KBM-7 (cell line): ENCODE measurements around the gene ESR1.
A peak's percentile ranks its signal among the peaks of the same experiment; 100 is the strongest.
"Not testable (repeated sequence)": the region's sequence is repeated elsewhere in the genome, so short reads cannot be mapped to it uniquely, and the experiment has no call there.

ENCODE experiments used
- DNase-seq: peaks from one replicate; pipeline ENCODE4 v3.0.0-alpha.2; 2015
- in situ Hi-C: fragments of 300-500 bp; cut with MboI; formaldehyde crosslinking; loops from 2 replicates; pipeline ENCODE4 v1.14.3; 2020; ENCODE audit warnings: low sequenced_read_pairs, low pct_unique_long_range_greater_than_20kb, mixed read lengths

The ESR1 gene

DNA sequence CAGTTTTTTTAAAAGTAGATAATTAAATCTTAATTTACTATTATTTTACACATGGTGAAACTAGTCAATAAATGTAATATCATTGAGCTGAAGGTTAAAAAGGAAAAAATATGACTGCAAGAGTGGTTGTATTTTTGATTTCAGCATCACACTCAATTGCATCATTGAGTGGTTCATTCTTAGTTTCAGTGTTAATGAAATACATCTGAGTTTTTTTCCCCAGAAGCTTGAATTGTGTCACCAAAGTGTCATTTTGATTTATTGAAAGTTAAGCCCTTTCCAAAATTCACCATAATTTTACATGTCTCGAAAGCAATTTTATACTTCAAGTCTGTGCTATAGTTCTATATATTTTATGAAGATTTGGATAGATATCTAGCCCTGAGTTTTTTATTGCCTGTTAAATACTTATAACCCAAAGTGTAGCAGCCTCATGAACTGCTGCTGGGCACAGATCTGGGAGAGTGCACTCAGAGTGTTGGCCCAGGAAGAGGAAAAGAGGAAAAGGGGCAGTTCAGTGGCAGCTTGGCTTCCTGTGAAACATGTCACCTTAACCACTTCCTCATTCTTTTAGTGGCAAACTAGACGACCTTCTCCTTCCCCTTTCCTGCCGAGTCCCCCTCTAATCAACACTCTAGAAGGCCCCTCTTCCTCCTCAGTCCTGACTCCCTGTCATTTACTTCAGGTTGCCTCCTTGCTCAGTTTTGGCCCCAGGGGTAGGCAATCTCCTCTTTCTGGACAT is 140.7 kb downstream of the ESR1 start:
- peak; percentile 77 for DNase-seq
- in situ Hi-C loops: no loop called here

DNA sequence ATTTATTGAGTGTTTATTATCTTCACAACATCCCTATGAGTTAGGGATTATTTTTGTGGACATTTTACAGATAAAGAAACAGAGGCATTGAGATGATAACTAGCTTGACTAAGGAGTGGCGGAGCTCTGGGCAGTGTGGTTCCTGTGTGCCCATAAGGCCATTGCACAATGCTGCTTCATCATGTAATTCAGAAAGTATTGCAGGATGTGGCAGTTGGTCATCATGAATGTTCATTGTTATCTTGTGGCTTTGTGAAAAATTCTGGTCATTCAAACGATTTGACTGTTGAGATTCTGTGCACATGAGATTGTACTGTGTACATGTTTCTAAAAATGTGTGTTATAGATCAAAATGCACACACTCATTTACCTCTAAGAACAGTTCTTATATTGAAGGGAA is 150.8 kb downstream of the ESR1 start:
- no peak for DNase-seq
- in situ Hi-C loops: no loop called here

DNA sequence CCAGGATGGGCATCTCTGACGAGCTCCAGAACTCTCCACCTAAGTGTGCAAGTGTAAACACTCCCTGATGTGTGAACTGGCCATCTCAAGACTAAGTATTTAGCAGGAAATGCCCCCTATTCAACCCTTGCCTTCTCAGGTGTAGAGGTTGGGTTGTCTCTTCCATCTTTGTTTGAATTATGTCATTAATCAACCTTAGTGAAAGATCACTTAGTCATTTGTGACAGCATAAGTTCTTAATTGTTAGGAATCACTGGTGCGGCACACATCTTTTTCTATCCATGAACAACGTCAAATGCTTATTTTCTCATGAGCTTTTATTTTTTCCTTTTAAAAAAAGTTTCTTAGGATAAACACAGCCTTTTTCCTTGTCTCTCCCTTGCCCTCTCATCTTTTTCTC is 151.6 kb downstream of the ESR1 start:
- in situ Hi-C loops: no loop called here

DNA sequence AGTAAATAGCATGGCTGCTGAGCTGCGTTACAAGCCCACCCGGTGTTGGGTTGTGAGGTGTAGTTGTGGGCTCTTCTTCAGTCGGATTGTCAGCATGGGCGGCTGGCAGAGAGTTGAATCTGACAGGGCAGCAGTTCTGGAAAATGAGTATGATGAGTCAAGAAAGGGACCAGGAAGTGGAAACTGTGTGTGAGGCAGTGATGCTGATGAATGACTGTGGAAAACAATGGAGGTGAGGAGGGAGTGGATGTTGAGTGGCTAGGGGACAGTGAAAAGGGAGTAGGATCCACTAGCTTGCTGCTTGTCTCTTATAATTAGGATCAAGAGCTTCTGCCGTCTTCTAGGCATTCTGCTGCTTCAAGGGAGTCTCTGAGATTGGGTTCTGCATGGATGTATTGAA is 154.3 kb downstream of the ESR1 start:
- DNase-seq: no peak

More for the DNA sequence above, 151.6 kb downstream of the ESR1 start:
- no peak for DNase-seq

GRCh38 chr6:151962246-151962846 is 154.9 kb downstream of the ESR1 start:
- in situ Hi-C loops: no loop called here
- DNase-seq: peak; percentile 62

More for the DNA sequence above, 154.3 kb downstream of the ESR1 start:
- in situ Hi-C loops: no loop called here

DNA sequence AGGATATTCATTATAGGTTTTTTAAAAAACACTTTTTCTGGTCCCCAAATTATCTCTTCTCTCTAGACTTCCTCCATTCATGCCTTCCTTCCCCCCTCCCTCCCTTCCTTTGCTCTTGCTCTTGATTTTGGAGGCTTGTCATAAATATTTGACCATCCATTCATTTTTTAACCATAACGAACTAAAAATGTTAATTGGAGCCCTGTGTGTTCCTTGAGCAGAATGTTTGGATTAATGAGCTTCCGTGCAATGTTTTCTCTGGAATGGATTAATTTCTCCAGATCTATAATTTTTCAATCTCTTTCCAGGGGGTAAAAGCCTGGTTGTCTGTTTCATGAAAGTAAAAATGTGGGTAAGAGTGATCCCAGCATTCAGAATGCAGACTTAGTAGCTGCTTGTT is 155.5 kb downstream of the ESR1 start:
- in situ Hi-C loops: no loop called here
- DNase-seq: no peak

- in situ Hi-C loops, DNase-seq: not testable (repeated sequence)
Measured at GRCh38 chr6:151964412-151964811, 156.9 kb downstream of the ESR1 start.

GRCh38 chr6:151974061-151974617 is 166.7 kb downstream of the ESR1 start:
- in situ Hi-C loops: no loop called here
- DNase-seq: no peak

DNA sequence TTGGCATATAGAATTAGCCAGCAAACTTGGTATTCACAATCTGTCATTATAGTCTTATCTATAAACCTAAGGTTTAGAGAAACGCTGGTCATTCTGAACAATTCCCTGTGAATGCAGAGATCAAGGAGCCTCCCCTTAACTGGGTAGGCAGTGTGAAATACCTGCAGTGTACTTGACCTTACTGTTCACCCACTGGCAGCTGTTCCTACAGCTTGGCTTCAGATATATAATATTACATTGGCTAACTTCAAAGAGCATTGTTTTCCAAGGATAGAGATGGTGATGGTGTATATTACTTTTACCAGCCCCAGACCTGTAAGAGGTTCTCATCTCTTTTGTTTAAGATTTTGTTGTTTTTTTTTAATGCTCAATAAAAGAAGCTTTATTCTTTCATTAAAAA is 168.3 kb downstream of the ESR1 start:
- no peak for DNase-seq
- in situ Hi-C loops: no loop called here

GRCh38 chr6:151988199-151988598 is 180.7 kb downstream of the ESR1 start:
- DNase-seq, in situ Hi-C loops: not testable (repeated sequence)

DNA sequence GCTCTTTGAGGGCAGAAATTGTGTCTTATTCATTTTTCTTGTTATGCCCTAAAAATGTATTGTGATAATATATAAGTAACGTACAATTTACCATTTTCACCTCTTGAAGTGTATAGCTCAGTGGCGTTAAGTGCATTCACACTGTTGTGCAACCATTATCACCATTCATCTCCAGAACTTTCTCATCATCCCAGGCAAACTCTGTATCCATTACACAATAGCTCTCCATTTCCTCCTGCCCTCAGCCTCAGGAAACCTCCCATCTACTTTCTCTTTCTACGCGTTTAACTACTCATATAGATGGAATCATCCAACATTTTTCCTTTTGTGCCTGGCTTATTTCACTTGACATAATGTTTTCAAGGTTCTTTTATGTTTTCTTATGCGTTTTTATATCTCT is 184.6 kb downstream of the ESR1 start:
- DNase-seq: no peak
- in situ Hi-C loops: no loop called here

DNA sequence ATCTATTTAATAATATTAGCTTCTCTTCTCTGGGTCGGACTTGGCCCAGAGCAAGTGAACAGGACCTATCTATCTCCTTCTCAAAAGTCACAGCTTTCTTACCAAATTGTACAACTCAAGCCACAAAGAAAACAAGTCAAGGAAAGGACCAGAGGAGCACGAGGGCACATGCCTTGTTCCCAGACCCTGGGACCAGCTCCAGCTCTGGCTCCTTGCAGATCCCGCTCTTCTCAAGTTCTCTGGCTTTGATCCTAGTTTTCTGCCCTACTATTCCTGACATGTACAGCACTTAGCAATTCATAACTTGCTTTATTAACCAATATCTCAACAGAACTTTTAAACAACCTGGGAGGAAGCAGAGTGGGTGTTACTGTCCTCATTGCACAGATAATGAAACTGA is 185.9 kb downstream of the ESR1 start:
- in situ Hi-C loops: no loop called here

DNA sequence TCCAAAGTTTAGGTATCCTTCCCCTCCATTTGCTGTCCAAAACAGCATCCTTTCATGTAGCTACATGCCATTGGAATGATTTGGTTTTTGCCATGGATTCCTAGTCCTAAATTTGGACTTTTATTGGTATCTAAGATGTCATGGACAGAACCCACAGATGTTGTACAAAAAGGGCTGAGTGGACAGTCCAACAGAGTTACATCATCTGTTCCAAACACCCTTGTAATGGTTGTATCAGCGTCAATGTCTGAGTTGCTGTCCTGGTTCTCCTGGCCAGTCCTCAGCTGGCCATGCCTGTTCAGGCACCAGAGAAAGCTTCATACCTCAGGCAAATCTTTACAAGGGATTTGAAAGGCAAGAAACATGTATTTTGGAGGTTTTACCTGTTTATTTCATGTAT is 191.3 kb downstream of the ESR1 start:
- in situ Hi-C loops: no loop called here

More for the DNA sequence above, 185.9 kb downstream of the ESR1 start:
- DNase-seq: no peak

GRCh38 chr6:151999194-151999593 is 191.7 kb downstream of the ESR1 start:
- in situ Hi-C loops: no loop called here
- no peak for DNase-seq

More for the DNA sequence above, 191.3 kb downstream of the ESR1 start:
- DNase-seq: no peak

GRCh38 chr6:152001408-152001807 is 193.9 kb downstream of the ESR1 start:
- no peak for DNase-seq
- in situ Hi-C loops: no loop called here

GRCh38 chr6:152002306-152002705 is 194.8 kb downstream of the ESR1 start:
- no peak for DNase-seq
- in situ Hi-C loops: no loop called here

GRCh38 chr6:152004036-152004566 is 196.6 kb downstream of the ESR1 start:
- in situ Hi-C loops: no loop called here
- no peak for DNase-seq

DNA sequence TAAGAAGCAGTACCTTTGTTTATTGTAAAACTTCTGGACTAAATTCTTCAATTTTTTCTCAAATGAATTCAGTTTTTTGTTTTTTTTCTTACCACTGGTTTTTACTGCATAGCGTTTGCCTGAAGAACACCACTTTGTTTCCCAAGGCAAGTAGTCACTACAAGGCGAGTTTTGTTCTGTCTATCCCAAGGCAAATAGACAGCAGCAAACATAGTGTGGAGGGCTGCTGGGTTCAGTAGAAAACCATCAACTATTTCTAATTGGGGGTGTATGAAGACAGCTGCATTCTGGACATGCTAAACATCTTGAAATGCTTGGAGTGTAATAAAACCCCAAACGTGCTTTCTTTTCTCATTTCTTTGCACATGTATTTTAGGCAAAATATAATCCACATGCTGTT is 197.4 kb downstream of the ESR1 start:
- no peak for DNase-seq
- in situ Hi-C loops: no loop called here

- DNase-seq: no peak
Measured at GRCh38 chr6:152008779-152009178, 201.3 kb downstream of the ESR1 start.

GRCh38 chr6:152012227-152012626 is 204.7 kb downstream of the ESR1 start:
- no peak for DNase-seq
- in situ Hi-C loops: no loop called here

More at GRCh38 chr6:152008779-152009178, 201.3 kb downstream of the ESR1 start:
- in situ Hi-C loops: no loop called here
